Stomach (tissue), 9 donors: ENCODE results near the gene PDE4B. TPM values are rescaled to one million over a fixed set of nuclear protein-coding genes. Genes with fewer than 3 reads are reported as not detected.

Experiments
- DNase-seq, 2 donors: peaks; one replicate each; pipeline versions ENCODE4 v3.0.0 to v3.0.0-alpha.2; 2013 to 2019
- H3K27ac ChIP-seq, 5 donors: fragments of 200-600 bp in 4 of 5; sonication (generic) in 4 of 5; one replicate each; pipeline ENCODE4 v1.5.1; 2013 to 2019; ENCODE audit warnings: mild to moderate bottlenecking in 1 of 5, moderate library complexity in 1 of 5
- H3K27me3 ChIP-seq, 3 donors: fragments of 200-600 bp; sonication (generic); one replicate each; pipeline ENCODE4 v1.5.1; 2017 to 2019; ENCODE audit warnings: mixed run types in 1 of 3
- H3K36me3 ChIP-seq, 4 donors: fragments of 200-600 bp; sonication (generic); 1 replicate in 3 of 4; 2 replicates in 1 of 4; pipeline ENCODE4 v1.5.1; 2016 to 2019
- H3K4me1 ChIP-seq, 4 donors: fragments of 200-600 bp; sonication (generic); one replicate each; pipeline ENCODE4 v1.5.1; 2016 to 2019
- H3K4me3 ChIP-seq, 4 donors: fragments of 200-600 bp; sonication (generic) in 3 of 4; one replicate each; pipeline ENCODE4 v1.5.1; 2016 to 2019; ENCODE audit warnings: mild to moderate bottlenecking in 1 of 4
- H3K9me3 ChIP-seq, 4 donors: fragments of 200-600 bp; sonication (generic); one replicate each; pipeline ENCODE4 v1.5.1; 2016 to 2019
- CTCF ChIP-seq, 7 experiments: fragments of 450-650 bp in 4 of 7; fragments of 200-600 bp in 3 of 7; sonication (generic) in 3 of 7; IDR thresholded peaks; one replicate each; pipeline ENCODE4 v1.5.1; 2016 to 2019; ENCODE audit warnings: antibody characterized with exemption in 7 of 7, control low read depth in 2 of 7, mild to moderate bottlenecking in 1 of 7
- EP300 ChIP-seq: sonication (generic); formaldehyde crosslinking; IDR thresholded peaks from one replicate; pipeline ENCODE4 v1.6.1; 2017; ENCODE audit warnings: antibody characterized with exemption
- POLR2A ChIP-seq, 4 donors: fragments of 450-650 bp; IDR thresholded peaks; one replicate each; pipeline ENCODE4 v1.6.1; 2016; ENCODE audit warnings: antibody characterized with exemption in 4 of 4, control low read depth in 2 of 4, mild to moderate bottlenecking in 1 of 4, moderate library complexity in 1 of 4
- POLR2AphosphoS5 ChIP-seq, 3 donors: sonication (generic); formaldehyde crosslinking; IDR thresholded peaks; one replicate each; pipeline ENCODE4 v1.6.1; 2016; ENCODE audit warnings: antibody characterized with exemption in 3 of 3
- WGBS, 5 donors: extraction: QIAGEN DNeasy Blood & Tissue Kit in 3 of 5; methylation state at CpG; one replicate each; pipeline versions ENCODE4 v1.1.5 to v1.1.7; 2013 to 2018; 5-methylcytosine and 5-hydroxymethylcytosine counted together
- intact Hi-C: fragments of 100-400 bp; cut with DNase I; formaldehyde crosslinking; loops from one replicate; pipeline ENCODE4 v1.15.1; 2023; ENCODE audit warnings: low total_unique reads
- polyA plus RNA-seq, 3 donors: library from polyadenylated mRNA; stranded (reverse); fragments of 200-250 nt; gene quantifications; one replicate each; pipeline ENCODE4 v1.2.3, GENCODE V29; 2013
- total RNA-seq, 5 donors: library from RNA; depleted of rRNA; stranded (reverse); fragments of >200 nt; gene quantifications; one replicate each; pipeline versions ENCODE4 v1.1.0 to v1.2.3, GENCODE V29; 2014 to 2016
- donor health status: healthy with polysubstance abuse.
- donor health status: Bipolar disorder and iron deficiency.
- donor health status: healthy.

Gene PDE4B
- total and polyA plus RNA-seq, 8 donors, result 0.45 to 34.3 (median 3.2) TPM

- intact Hi-C loops, result no loop called here
- no peak for DNase-seq
- Histone ChIP-seq H3K9me3 (no peaks in the 10 kb centered on the region), H3K4me3 (no peak overlapping the region), H3K27me3 (no peaks in the 10 kb centered on the region), H3K4me1 (peaks cover 12 to 50% (median 19%) of the 10 kb centered on the region in 4 donors), H3K27ac (no peak overlapping the region), H3K36me3 (no peaks in the 10 kb centered on the region)
- TF ChIP-seq EP300 (no peak), POLR2AphosphoS5 (IDR thresholded peaks at IDR 0.05) (no peak), CTCF (IDR thresholded peaks at IDR 0.05) (no peak), POLR2A (IDR thresholded peaks at IDR 0.05) (no peak)
- WGBS, 5 donors, result 79 to 91% (median 89%) methylated on average over 5 of the region's 5 CpGs
Observed at GRCh38 chr1:66269222-66269621, 476.5 kb downstream of the PDE4B start.

- H3K9me3 ChIP-seq, result no peaks in the 10 kb centered on the region
- H3K27ac ChIP-seq, result peak overlapping the region in 4 of 5 donors; percentile 69 to 84 (median 77)
- no peak for DNase-seq
- TF ChIP-seq CTCF (IDR thresholded peaks at IDR 0.05) (no peak), EP300 (peak; percentile 42), POLR2AphosphoS5 (IDR thresholded peaks at IDR 0.05) (peak; percentile 50 to 57 (median 55))
- H3K36me3 ChIP-seq, result no peaks in the 10 kb centered on the region
- H3K4me1 ChIP-seq, result peaks cover 13 to 59% (median 22%) of the 10 kb centered on the region in 4 donors
- no peak overlapping the region for H3K4me3 ChIP-seq
- no peaks in the 10 kb centered on the region for H3K27me3 ChIP-seq
- WGBS, 5 donors, result 69 to 78% (median 74%) methylated on average over 5 of the region's 5 CpGs
- intact Hi-C loops, result no loop called here
Observed at GRCh38 chr1:66270119-66270812, 477.6 kb downstream of the PDE4B start.

- H3K9me3 ChIP-seq, result no peaks in the 10 kb centered on the region
- H3K27ac ChIP-seq, result peak overlapping the region in 4 of 5 donors; percentile 69 to 84 (median 77)
- DNase-seq, result peak; percentile 65 to 96
- TF ChIP-seq EP300 (peak; percentile 86), POLR2AphosphoS5 (IDR thresholded peaks at IDR 0.05) (peak; percentile 81 to 98 (median 90)), CTCF (IDR thresholded peaks at IDR 0.05) (no peak)
- no peaks in the 10 kb centered on the region for H3K27me3 ChIP-seq
- no peaks in the 10 kb centered on the region for H3K36me3 ChIP-seq
- 13 to 23% (median 15%) methylated on average over 8 of the region's 8 CpGs for WGBS, 5 donors
- H3K4me1 ChIP-seq, result peaks cover 19 to 66% (median 27%) of the 10 kb centered on the region in 4 donors
- intact Hi-C loops, result no loop called here
- H3K4me3 ChIP-seq, result peak overlapping the region in 2 of 4 donors; percentile 10 to 25
Observed at GRCh38 chr1:66271216-66271903, 478.7 kb downstream of the PDE4B start.

GRCh38 chr1:66271904-66272254, 479.2 kb downstream of the PDE4B start:
- DNase-seq, result peak in 1 of 2 donors; percentile 59
- Histone ChIP-seq H3K4me3 (no peak overlapping the region), H3K27me3 (no peaks in the 10 kb centered on the region), H3K9me3 (no peaks in the 10 kb centered on the region), H3K27ac (peak overlapping the region; percentile 0 to 84 (median 74)), H3K4me1 (peaks cover 19 to 66% (median 27%) of the 10 kb centered on the region in 4 donors), H3K36me3 (no peaks in the 10 kb centered on the region)
- TF ChIP-seq POLR2AphosphoS5 (IDR thresholded peaks at IDR 0.05) (no peak), EP300 (no peak), POLR2A (IDR thresholded peaks at IDR 0.05) (no peak), CTCF (IDR thresholded peaks at IDR 0.05) (no peak)
- WGBS, 5 donors, result 5 to 21% (median 14%) methylated on average over 5 of the region's 5 CpGs
- intact Hi-C loops, result no loop called here
